A549 (cell line): Measurements from ENCODE around the gene TOE1. TPM values are rescaled to one million over a fixed set of nuclear protein-coding genes. Genes with fewer than 3 reads are reported as not detected.

Source experiments
- ATAC-seq, 2 experiments: fragments of 200-7000 bp in 1 of 2; fragments of >200 bp in 1 of 2; cut with Nextera tagmentation in 1 of 2; cut with Tn5 transposase in 1 of 2; 3 replicates each; pipeline versions ENCODE4 v1.8.0 to v1.9.1; 2018 to 2020; ENCODE audit warnings: mild to moderate bottlenecking in 1 of 2, moderate library complexity in 1 of 2
- CTCF ChIA-PET: fragments of 300-600 bp; sonication (Branson Sonifier 250); formaldehyde crosslinking; extraction: SDS; loops from one replicate; lab custom pipeline; 2021; ENCODE audit warnings: antibody characterized with exemption, inconsistent platforms; lab: Yijun Ruan, JAX
- POLR2A ChIA-PET: fragments of 350-600 bp; formaldehyde crosslinking; extraction: SDS; loops from one replicate; lab custom pipeline; 2021; ENCODE audit warnings: antibody characterized with exemption, inconsistent platforms; lab: Yijun Ruan, JAX
- DNase-seq, 2 experiments: peaks; one replicate each; pipeline versions ENCODE4 v3.0.0 to v3.0.0-alpha.2; 2011 to 2016; ENCODE audit warnings: low read depth in 1 of 2, low spot score in 1 of 2
- FAIRE-seq: peaks from 2 replicates; lab custom pipeline; 2011; peaks lifted over from hg19 to GRCh38; lab: Jason Lieb, UNC
- H3K27ac ChIP-seq, 2 experiments: fragments of >200 bp; sonication (Bioruptor Twin); formaldehyde crosslinking; 3 replicates each; pipeline ENCODE4 v1.5.1; 2016 to 2017
- H3K4me1 ChIP-seq: fragments of >200 bp; sonication (Bioruptor Twin); formaldehyde crosslinking; 3 replicates; pipeline ENCODE4 v1.6.1; 2016
- H3K4me2 ChIP-seq: fragments of >200 bp; sonication (Bioruptor Twin); formaldehyde crosslinking; 3 replicates; pipeline ENCODE4 v1.6.1; 2016
- H3K4me3 ChIP-seq: fragments of >200 bp; sonication (Bioruptor Twin); formaldehyde crosslinking; 3 replicates; pipeline ENCODE4 v1.5.1; 2016
- H3K9me3 ChIP-seq: fragments of >200 bp; sonication (Bioruptor Twin); formaldehyde crosslinking; 3 replicates; pipeline ENCODE4 v1.6.1; 2016
- ATOH8 ChIP-seq: fragments of 250-450 bp; sonication (Bioruptor Pico); IDR thresholded peaks from 2 replicates; pipeline ENCODE4 v1.5.0; 2020; ENCODE audit warnings: low read depth, mild to moderate bottlenecking, moderate library complexity
- BHLHE40 ChIP-seq: IDR thresholded peaks from 2 replicates; pipeline ENCODE4 v1.6.1; 2012; ENCODE audit warnings: low read depth, low read length, inconsistent platforms
- CBX2 ChIP-seq: fragments of 200-600 bp; sonication (generic); IDR thresholded peaks from 2 replicates; pipeline ENCODE4 v1.6.1; 2016; ENCODE audit warnings: low read depth, mild to moderate bottlenecking, borderline replicate concordance
- EHF ChIP-seq: fragments of 250-450 bp; sonication (Bioruptor Pico); IDR thresholded peaks from 2 replicates; pipeline ENCODE4 v1.5.0; 2020; ENCODE audit warnings: mild to moderate bottlenecking
- ESRRA ChIP-seq: fragments of 150-350 bp; IDR thresholded peaks from 2 replicates; pipeline ENCODE4 v1.6.1; 2014; ENCODE audit warnings: mild to moderate bottlenecking, low read length, borderline replicate concordance
- FOSL2 ChIP-seq, 2 experiments: fragments of 450-650 bp in 1 of 2; fragments of >200 bp in 1 of 2; sonication (Bioruptor Twin) in 1 of 2; formaldehyde crosslinking; IDR thresholded peaks; 2 replicates each; pipeline versions ENCODE4 v1.5.0 to v1.6.1; 2016 to 2020; ENCODE audit warnings: mild to moderate bottlenecking in 1 of 2, moderate library complexity in 1 of 2
- GATA3 ChIP-seq: IDR thresholded peaks from 2 replicates; pipeline ENCODE4 v1.6.1; 2012; ENCODE audit warnings: borderline replicate concordance
- HOXB13 ChIP-seq: fragments of 250-450 bp; sonication (Bioruptor Pico); IDR thresholded peaks from 2 replicates; pipeline ENCODE4 v1.5.0; 2020; ENCODE audit warnings: low read depth, mild to moderate bottlenecking, moderate library complexity
- KDM1A ChIP-seq: fragments of 200-600 bp; sonication (generic); IDR thresholded peaks from 2 replicates; pipeline ENCODE4 v1.6.1; 2016; ENCODE audit warnings: low read depth, mild to moderate bottlenecking
- KDM5A ChIP-seq: fragments of 200-600 bp; sonication (generic); IDR thresholded peaks from 2 replicates; pipeline ENCODE4 v1.6.1; 2016; ENCODE audit warnings: antibody characterized with exemption, mild to moderate bottlenecking
- MAZ ChIP-seq: fragments of 150-350 bp; IDR thresholded peaks from 2 replicates; pipeline ENCODE4 v1.6.1; 2014; ENCODE audit warnings: antibody characterized with exemption, low read depth, low read length, borderline replicate concordance
- NPAS2 ChIP-seq: fragments of 250-450 bp; sonication (Bioruptor Pico); IDR thresholded peaks from 2 replicates; pipeline ENCODE4 v1.8.0; 2022; ENCODE audit warnings: mild to moderate bottlenecking, moderate library complexity, borderline replicate concordance
- PHF8 ChIP-seq: fragments of 200-600 bp; sonication (generic); IDR thresholded peaks from 2 replicates; pipeline ENCODE4 v1.6.1; 2016; ENCODE audit warnings: low read depth, mild to moderate bottlenecking, antibody characterized with exemption, moderate library complexity, borderline replicate concordance
- RCOR1 ChIP-seq: fragments of 150-350 bp; IDR thresholded peaks from 2 replicates; pipeline ENCODE4 v1.6.1; 2014; ENCODE audit warnings: antibody characterized with exemption, low read length, low read depth
- REST ChIP-seq: fragments of 200-600 bp; sonication (generic); IDR thresholded peaks from 2 replicates; pipeline ENCODE4 v1.6.1; 2016; ENCODE audit warnings: antibody characterized with exemption, mild to moderate bottlenecking, moderate library complexity
- SMC3 ChIP-seq: fragments of >200 bp; sonication (Bioruptor Twin); formaldehyde crosslinking; IDR thresholded peaks from 3 replicates; pipeline ENCODE4 v1.6.1; 2018; ENCODE audit warnings: inconsistent platforms
- TP53 ChIP-seq: fragments of 250-450 bp; sonication (Bioruptor Pico); IDR thresholded peaks from 2 replicates; pipeline ENCODE4 v1.5.0; 2021; ENCODE audit warnings: mild to moderate bottlenecking, moderate library complexity
- USF2 ChIP-seq: fragments of 450-650 bp; IDR thresholded peaks from 2 replicates; pipeline ENCODE4 v1.6.1; 2014; ENCODE audit warnings: antibody characterized with exemption
- ZFP36 ChIP-seq: fragments of 450-650 bp; IDR thresholded peaks from 2 replicates; pipeline ENCODE4 v1.6.1; 2014; ENCODE audit warnings: borderline replicate concordance; ENCODE audit not compliant: partially characterized antibody
- WGBS: methylation state at CpG from one replicate; pipeline ENCODE4 v1.1.6; 2017; ENCODE audit errors: missing lambda C conversion rate; 5-methylcytosine and 5-hydroxymethylcytosine counted together
- polyA plus RNA-seq, 4 experiments: library from polyadenylated mRNA; depleted of rRNA in 3 of 4; stranded (reverse); fragments of >200 nt; fragmentation: RNase III in 1 of 4; extraction: RNeasy Plus Mini Kit Qiagen cat#74134 plus additional on column Dnase treatment in 1 of 4; gene quantifications; 2 replicates in 3 of 4; 3 replicates in 1 of 4; pipeline ENCODE4 v1.2.3, GENCODE V29; 2011 to 2017

Gene TOE1
- polyA plus RNA-seq, 2 of the 4 experiments (the other 2 are of a cell fraction): 13.3 to 13.7 TPM

GRCh38 chr1:45303520-45304310 lies 36.3 kb upstream of the TOE1 start (continued):
- TF ChIP-seq REST (no peak), KDM1A (no peak), MAZ (no peak), RCOR1 (no peak), KDM5A (no peak), ZFP36 (no peak), GATA3 (0 out of 2 replicates have a peak, but pooled peaks have one; percentile 14), HOXB13 (CRISPR knock-in tag) (no peak), EHF (CRISPR knock-in tag) (no peak), BHLHE40 (no peak)

GRCh38 chr1:45304311-45305081 lies 35.5 kb upstream of the TOE1 start:
- H3K27ac ChIP-seq: peak overlapping the region; percentile 94 to 99
- TF ChIP-seq ESRRA (no peak), NPAS2 (CRISPR knock-in tag) (no peak), SMC3 (no peak), CBX2 (no peak), PHF8 (no peak), TP53 (CRISPR knock-in tag) (no peak), ATOH8 (CRISPR knock-in tag) (no peak), FOSL2 (IDR thresholded peaks at IDR 0.05) (no peak), FOSL2 (CRISPR knock-in tag; IDR thresholded peaks at IDR 0.05) (no peak), RCOR1 (no peak), USF2 (no peak)
- no peaks in the 10 kb centered on the region for H3K9me3 ChIP-seq
- peak overlapping the region; percentile 83 for H3K4me2 ChIP-seq
- POLR2A ChIA-PET: interaction anchor here (1.2 to 2.6 kb wide), 7 partner anchors 20 to 529 kb away, joined by 3 to 57 read pairs (median 6); partner anchors contain the start of genes HECTD3, MUTYH, PLK3 and RPS8
- peaks cover 7% of the 10 kb centered on the region for H3K4me1 ChIP-seq
- CTCF ChIA-PET: interaction anchor here (1.1 to 17.3 kb wide), 6 partner anchors 10 to 292 kb away, joined by 3 to 488 read pairs (median 3); partner anchors contain the start of genes HECTD3 and UROD
- WGBS: 34% methylated on average over 5 of the region's 15 CpGs
- H3K4me3 ChIP-seq: peak overlapping the region; percentile 52
- ATAC-seq: no peak
- FAIRE-seq: no peak
- no peak for DNase-seq
